GM12864 (cell line): ENCODE results near the gene GIT1.

ENCODE experiments used
- DNase-seq: peaks from one replicate; pipeline ENCODE4 v3.0.0-alpha.2; 2011; ENCODE audit warnings: low read depth
- H3K4me3 ChIP-seq: 2 replicates; pipeline ENCODE4 v1.5.1; 2011; ENCODE audit warnings: mild to moderate bottlenecking, low read depth, low read length, control low read depth
- CTCF ChIP-seq: IDR thresholded peaks from 2 replicates; pipeline ENCODE4 v1.5.1; 2011; ENCODE audit warnings: low read depth, mild to moderate bottlenecking, moderate library complexity, low read length, control low read depth, inconsistent platforms; ENCODE audit errors: missing control alignments

The GIT1 gene

GRCh38 chr17:29597361-29598172 is 8.1 kb upstream of the GIT1 start:
- no peak overlapping the region for H3K4me3 ChIP-seq
- no peak for TF ChIP-seq CTCF
- DNase-seq = no peak

- no peak overlapping the region for H3K4me3 ChIP-seq
- DNase-seq = no peak
- TF ChIP-seq CTCF = no peak
Measured at GRCh38 chr17:29596811-29597210, 7.4 kb upstream of the GIT1 start.

GRCh38 chr17:29595943-29596774 is 6.7 kb upstream of the GIT1 start:
- TF ChIP-seq CTCF = no peak
- DNase-seq = no peak
- H3K4me3 ChIP-seq = no peak overlapping the region

- TF ChIP-seq CTCF = no peak
- H3K4me3 ChIP-seq = no peak overlapping the region
- DNase-seq = no peak
Measured at GRCh38 chr17:29595107-29595942, 5.9 kb upstream of the GIT1 start.

GRCh38 chr17:29594519-29595090 is 5.2 kb upstream of the GIT1 start:
- no peak overlapping the region for H3K4me3 ChIP-seq
- DNase-seq = no peak
- no peak for TF ChIP-seq CTCF
